Caki2 (cell line): ENCODE results near the gene MFSD11. TPM values are rescaled to one million over a fixed set of nuclear protein-coding genes. Genes with fewer than 3 reads are reported as not detected.
A peak's percentile ranks its signal among the peaks of the same experiment; 100 is the strongest.
"Not testable (repeated sequence)": the region's sequence is repeated elsewhere in the genome, so short reads cannot be mapped to it uniquely, and the experiment has no call there.

ENCODE experiments used
- DNase-seq: peaks from one replicate; pipeline ENCODE4 v3.0.0-alpha.2; 2015; ENCODE audit warnings: low read depth
- in situ Hi-C: cut with HindIII; loops from 2 replicates; pipeline ENCODE4 v1.10.0; 2016; ENCODE audit warnings: low sequenced_read_pairs, low pct_unique_long_range_greater_than_20kb, mixed read lengths
- total RNA-seq: library from RNA; depleted of rRNA; stranded (reverse); fragments of >200 nt; shearing (Covaris generic); gene quantifications from 2 replicates; pipeline ENCODE4 v1.2.3, GENCODE V29; 2014; ENCODE audit warnings: low replicate concordance

The MFSD11 gene
- total RNA-seq, 1 experiment from 2014 or later: 8.5 TPM

DNA sequence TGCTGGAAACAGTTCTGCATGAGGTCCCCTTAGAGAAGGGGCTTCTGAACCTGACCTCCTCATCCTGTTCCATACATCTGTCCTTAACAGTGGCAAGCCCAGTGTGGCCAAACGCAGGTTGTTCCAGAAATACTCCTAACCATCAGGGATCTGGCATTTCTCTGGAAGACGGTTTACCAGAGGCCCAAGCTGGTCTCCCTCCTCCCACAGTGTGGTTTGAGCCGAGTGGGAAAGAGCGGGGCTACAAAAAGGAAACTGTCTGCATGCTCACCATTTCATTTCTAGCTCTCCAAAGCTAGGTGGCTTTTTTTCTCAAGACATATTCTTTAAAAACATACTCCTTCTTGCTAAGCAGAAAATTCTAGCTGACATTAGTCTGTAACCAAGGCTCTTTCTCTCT lies 33.1 kb upstream of the MFSD11 start:
- no peak for DNase-seq
- in situ Hi-C loops: no loop called here

GRCh38 chr17:76706817-76707216 lies 31.1 kb upstream of the MFSD11 start:
- in situ Hi-C loops: no loop called here
- no peak for DNase-seq

GRCh38 chr17:76707985-76708807 lies 29.7 kb upstream of the MFSD11 start:
- DNase-seq: no peak
- in situ Hi-C loops: no loop called here

DNA sequence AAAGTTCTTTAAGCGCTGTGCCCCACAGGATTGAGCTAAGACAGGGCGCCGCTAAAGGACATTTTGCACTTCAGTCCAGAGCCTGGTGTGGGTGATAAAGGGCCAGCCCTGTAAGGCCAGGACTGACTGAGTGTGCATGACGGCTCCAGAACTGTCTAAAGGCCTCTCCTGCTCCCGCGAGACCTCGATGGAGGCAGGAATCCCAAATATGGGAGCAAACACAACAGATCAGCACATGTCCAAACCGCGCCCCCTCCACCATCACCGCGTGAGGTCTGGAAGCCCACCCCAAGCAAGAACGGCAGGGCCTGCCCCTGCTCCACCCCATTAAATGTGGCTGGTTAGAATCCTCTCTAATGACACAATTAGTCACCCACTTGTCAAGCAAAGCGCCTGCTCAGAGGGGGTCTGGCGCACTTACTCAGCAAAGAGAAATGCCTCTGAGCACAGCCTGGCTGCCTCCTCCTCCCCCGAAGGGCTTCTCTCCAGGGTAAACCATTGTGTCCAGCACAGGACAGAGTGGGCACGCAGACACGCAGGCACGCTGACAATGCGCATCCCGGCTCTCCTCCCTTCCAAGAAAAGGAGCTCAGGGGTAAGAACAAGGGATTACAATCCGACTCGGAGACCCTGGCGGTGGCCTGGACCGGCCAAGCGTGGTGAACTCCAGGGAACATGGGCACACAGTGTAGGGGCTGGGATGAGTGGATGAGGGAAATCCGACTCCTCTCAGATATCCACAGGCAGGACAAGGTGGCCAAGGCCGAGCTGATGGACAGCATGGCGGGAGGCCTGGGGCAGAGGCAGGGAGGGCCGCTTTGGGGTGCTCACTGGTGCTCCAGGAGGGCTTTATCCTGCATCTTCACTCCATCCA lies 28.6 kb upstream of the MFSD11 start:
- in situ Hi-C loops: no loop called here
- peak; percentile 96 for DNase-seq

DNA sequence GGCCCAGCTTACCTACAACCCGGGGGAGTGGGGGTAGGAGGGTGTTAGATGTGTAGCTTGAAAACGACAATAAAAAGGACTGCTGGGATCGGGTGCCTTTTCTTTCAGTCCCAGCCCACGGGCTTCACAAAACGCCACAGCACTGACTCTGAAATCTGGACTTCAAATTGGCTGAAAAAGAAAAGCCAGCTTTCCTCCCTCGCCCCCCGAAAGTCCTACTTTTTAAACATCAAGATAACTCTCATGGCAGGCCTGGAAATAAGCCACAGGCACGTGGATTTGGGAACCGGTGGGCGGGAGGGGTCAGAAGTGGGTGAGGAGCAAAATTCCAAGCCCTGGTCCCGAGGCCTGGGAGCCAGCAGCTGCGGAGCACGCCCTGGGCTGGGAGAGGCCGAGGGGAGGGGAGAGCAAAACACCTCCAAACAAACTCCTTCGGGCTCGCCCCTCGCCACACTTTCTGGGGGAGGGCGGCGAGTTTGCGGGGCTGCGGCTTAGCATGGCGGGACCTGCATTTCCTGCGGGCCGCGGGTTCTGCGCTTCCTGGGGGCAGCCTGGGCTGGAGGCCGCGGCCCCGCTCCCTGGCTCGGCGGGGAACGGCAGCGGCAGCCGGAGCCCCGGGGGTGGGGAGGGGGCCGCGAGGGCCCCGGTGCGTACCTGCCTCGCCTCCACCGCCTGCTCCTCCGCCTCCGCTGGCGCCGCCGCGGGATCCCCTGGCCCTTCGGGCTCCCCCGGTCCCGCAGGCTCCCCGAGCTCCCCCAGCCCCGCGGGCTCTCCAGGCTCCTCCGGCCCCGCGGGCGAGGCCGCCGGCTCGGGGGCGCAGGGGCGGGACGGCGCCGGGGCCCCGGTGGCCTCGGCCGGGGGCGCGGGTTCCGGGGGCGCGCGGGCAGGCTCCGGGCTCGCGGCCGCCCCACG lies 27.7 kb upstream of the MFSD11 start:
- DNase-seq, in situ Hi-C loops: not testable (repeated sequence)

DNA sequence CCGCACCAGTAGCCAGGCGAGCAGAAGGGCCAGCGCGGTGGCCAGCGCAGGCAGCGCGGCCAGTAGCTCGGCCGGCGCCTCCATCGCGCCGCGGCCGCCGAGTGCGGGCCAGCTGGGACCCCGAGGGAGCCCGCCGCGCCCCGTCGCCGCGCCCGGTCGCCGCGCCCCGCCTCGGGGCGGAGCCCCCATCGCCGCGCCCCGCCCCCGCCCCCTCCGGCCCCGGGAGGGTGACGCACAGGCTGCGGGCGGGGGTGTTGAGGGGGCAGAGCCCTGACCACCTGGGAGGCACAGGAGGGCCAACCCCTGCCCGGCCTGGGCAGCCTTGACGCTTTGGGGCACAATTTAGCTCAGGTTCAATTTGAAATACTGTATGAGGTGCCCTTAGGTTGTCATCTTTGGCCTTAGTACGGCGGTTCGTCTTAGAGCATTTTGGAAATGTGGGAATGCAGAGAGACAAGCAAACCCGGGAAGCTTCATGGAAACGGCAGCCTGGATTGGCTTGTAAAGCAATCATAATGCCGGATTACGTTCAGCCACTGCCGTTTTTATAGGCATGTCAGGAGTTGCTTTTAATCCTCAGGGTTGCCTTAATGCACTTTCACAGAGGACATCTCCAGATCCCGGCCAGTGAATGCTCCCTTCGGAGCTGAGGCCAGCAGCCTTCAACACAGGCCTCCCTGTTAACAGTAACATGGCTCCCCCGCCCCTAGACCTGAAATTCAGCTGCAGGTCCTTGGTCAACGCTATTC lies 26.9 kb upstream of the MFSD11 start, which contains the start of gene MXRA7:
MXRA7 (minus strand) TSS at position 103 of the 749 bp plus-strand sequence; CDS start at position 84, 19 bp downstream.
- peak; percentile 47 for DNase-seq
- in situ Hi-C loops: no loop called here

GRCh38 chr17:76712321-76712720 lies 25.6 kb upstream of the MFSD11 start:
- in situ Hi-C loops, DNase-seq: not testable (repeated sequence)

DNA sequence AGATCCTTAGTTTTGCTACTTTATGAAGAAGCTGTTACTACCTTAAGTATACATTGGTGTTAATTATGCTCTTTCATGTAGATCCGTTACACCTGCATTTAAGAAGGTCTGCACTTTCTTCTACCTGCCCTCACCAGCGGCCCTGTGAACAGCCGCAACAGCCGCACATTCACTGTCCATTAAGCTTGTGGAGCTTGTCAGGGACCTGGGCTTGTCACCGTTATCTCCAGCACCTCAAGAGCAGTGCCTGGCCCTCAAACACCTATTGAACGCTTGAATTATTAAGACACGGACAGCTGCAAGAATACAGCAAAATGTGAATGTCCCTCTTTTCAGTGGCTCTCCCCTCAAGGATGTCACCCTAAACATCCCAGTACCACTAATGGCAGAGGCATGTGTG lies 24.2 kb upstream of the MFSD11 start:
- DNase-seq: no peak
- in situ Hi-C loops: no loop called here

- in situ Hi-C loops: no loop called here
- DNase-seq: no peak
Observed at GRCh38 chr17:76714336-76714735, 23.6 kb upstream of the MFSD11 start.

DNA sequence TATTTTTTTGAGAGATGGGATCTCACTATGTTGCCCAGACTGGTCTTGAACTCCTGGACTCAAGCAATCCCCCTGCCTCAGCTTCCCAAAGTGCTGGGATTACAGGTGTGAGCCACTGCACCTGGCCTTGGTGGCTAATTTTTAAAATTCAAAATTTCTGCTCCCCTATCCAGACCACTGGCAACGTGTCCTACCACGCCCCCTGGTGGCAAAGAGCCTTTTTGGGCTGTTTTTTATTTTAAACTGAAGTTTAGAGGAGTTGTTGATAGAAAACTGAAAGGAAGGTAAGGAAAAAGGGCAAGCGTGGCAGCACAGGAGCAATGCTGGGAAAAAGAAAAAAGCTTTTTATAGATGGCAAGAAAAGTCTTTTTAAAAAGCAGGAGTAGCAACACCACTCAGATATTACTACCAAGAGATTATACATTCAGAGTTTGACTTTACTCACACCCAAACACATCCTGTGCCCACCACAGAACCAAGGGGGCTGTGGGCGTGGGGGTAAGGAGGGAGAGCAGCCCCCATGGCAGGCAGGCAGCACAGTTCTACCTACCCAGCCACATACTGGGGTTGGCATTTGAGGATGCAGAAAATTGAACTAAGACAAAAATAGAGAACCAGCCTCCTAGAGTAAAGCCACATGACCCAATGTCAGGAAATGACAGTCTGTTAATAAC lies 23.0 kb upstream of the MFSD11 start:
- in situ Hi-C loops: no loop called here
- peak; percentile 40 for DNase-seq

DNA sequence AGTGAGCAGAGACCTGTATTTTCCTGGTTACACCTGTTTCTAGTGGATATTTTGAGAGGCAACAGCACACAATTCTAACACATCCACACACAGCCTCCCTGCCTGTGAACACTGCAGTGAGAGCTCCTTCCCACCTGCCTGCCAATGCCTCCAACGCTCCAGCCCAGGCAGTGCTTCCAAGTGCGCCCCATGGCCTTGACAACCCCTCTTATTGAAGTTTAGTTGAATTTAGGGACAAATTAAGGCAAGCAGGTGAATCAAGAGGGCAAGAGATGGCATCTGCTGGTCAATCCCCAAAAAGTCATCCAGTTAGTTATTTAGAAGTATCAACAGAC lies 22.5 kb upstream of the MFSD11 start:
- in situ Hi-C loops: no loop called here
- no peak for DNase-seq

GRCh38 chr17:76716146-76716838 lies 21.6 kb upstream of the MFSD11 start:
- DNase-seq: peak; percentile 22

GRCh38 chr17:76716839-76717215 lies 21.1 kb upstream of the MFSD11 start:
- DNase-seq: no peak
- in situ Hi-C loops: no loop called here

More at GRCh38 chr17:76716146-76716838, 21.6 kb upstream of the MFSD11 start:
- in situ Hi-C loops: no loop called here

GRCh38 chr17:76718516-76718915 lies 19.4 kb upstream of the MFSD11 start:
- in situ Hi-C loops: no loop called here
- no peak for DNase-seq

GRCh38 chr17:76720211-76720610 lies 17.7 kb upstream of the MFSD11 start:
- in situ Hi-C loops: no loop called here
- no peak for DNase-seq

- in situ Hi-C loops: no loop called here
- DNase-seq: no peak
Observed at GRCh38 chr17:76720941-76721340, 17.0 kb upstream of the MFSD11 start.

GRCh38 chr17:76721463-76721862 lies 16.5 kb upstream of the MFSD11 start:
- no peak for DNase-seq
- in situ Hi-C loops: no loop called here
